Esophagus muscularis mucosa (tissue), 4 donors: ENCODE measurements around the gene SDF2. TPM values are rescaled to one million over a fixed set of nuclear protein-coding genes. Genes with fewer than 3 reads are reported as not detected.
"Not testable (repeated sequence)": the region's sequence is repeated elsewhere in the genome, so short reads cannot be mapped to it uniquely, and the experiment has no call there.

ENCODE experiments used
- DNase-seq: peaks from one replicate; pipeline ENCODE4 v3.0.0-alpha.2; 2017; ENCODE audit errors: extremely low spot score
- H3K27ac ChIP-seq, 4 donors: fragments of 200-600 bp; sonication (generic); replicated peaks in 1 of 4; 1 replicate in 3 of 4; 2 replicates in 1 of 4; pipeline ENCODE4 v1.5.1; 2016 to 2019; ENCODE audit warnings: mild to moderate bottlenecking in 1 of 4
- H3K27me3 ChIP-seq, 4 donors: fragments of 200-600 bp; sonication (generic); one replicate each; pipeline versions ENCODE4 v1.5.1 to v1.6.0; 2016 to 2019
- H3K36me3 ChIP-seq, 4 donors: fragments of 200-600 bp; sonication (generic); one replicate each; pipeline ENCODE4 v1.5.1; 2016 to 2019
- H3K4me1 ChIP-seq, 4 donors: fragments of 200-600 bp; sonication (generic); one replicate each; pipeline ENCODE4 v1.5.1; 2016 to 2019
- H3K4me3 ChIP-seq, 4 donors: fragments of 200-600 bp; sonication (generic); 1 replicate in 2 of 4; 2 replicates in 2 of 4; pipeline ENCODE4 v1.5.1; 2016 to 2019; ENCODE audit warnings: mild to moderate bottlenecking in 4 of 4, moderate library complexity in 1 of 4
- H3K9me3 ChIP-seq, 4 donors: fragments of 200-600 bp; sonication (generic); 1 replicate in 3 of 4; 2 replicates in 1 of 4; pipeline ENCODE4 v1.5.1; 2016 to 2019
- EP300 ChIP-seq: sonication (generic); formaldehyde crosslinking; IDR thresholded peaks from one replicate; pipeline ENCODE4 v1.6.1; 2017; ENCODE audit warnings: antibody characterized with exemption
- POLR2A ChIP-seq: fragments of 450-650 bp; IDR thresholded peaks from one replicate; pipeline ENCODE4 v1.6.1; 2017; ENCODE audit warnings: antibody characterized with exemption, moderate library complexity, mild to moderate bottlenecking, low read depth
- POLR2AphosphoS5 ChIP-seq, 2 donors: sonication (generic); formaldehyde crosslinking; IDR thresholded peaks; one replicate each; pipeline ENCODE4 v1.6.1; 2017; ENCODE audit warnings: antibody characterized with exemption in 2 of 2
- WGBS: methylation state at CpG from one replicate; pipeline ENCODE4 v1.1.5; 2018; 5-methylcytosine and 5-hydroxymethylcytosine counted together
- intact Hi-C: fragments of 100-400 bp; cut with DNase I; formaldehyde crosslinking; loops from one replicate; pipeline ENCODE4 v1.15.1; 2023
- total RNA-seq, 4 donors: library from RNA; depleted of rRNA; stranded (reverse); fragments of >200 nt; gene quantifications; one replicate each; pipeline versions ENCODE4 v1.1.0 to v1.2.1, GENCODE V29; 2016
- TF ChIP-seq, protein P1 (sequence below), 3 experiments: fragments of 200-600 bp in 2 of 3; fragments of 450-650 bp in 1 of 3; sonication (generic) in 2 of 3; IDR thresholded peaks; one replicate each; pipeline ENCODE4 v1.5.1; 2017 to 2019; ENCODE audit warnings: antibody characterized with exemption in 3 of 3, mild to moderate bottlenecking in 2 of 3, moderate library complexity in 1 of 3

The SDF2 gene
- total RNA-seq, 4 donors from 2014 or later, result 39.1 to 46.7 (median 42.6) TPM

- peaks cover 32 to 53% (median 45%) of the 10 kb centered on the region in 4 donors for H3K36me3 ChIP-seq
- H3K4me3 ChIP-seq, result no peak overlapping the region
- H3K9me3 ChIP-seq, result no peaks in the 10 kb centered on the region
- WGBS, result 59% methylated on average over 2 of the region's 2 CpGs
- H3K27me3 ChIP-seq, result no peaks in the 10 kb centered on the region
- no peak for DNase-seq
- TF ChIP-seq POLR2AphosphoS5 (IDR thresholded peaks at IDR 0.05) (no peak), EP300 (no peak), POLR2A (no peak)
- TF ChIP-seq, protein P1, sequence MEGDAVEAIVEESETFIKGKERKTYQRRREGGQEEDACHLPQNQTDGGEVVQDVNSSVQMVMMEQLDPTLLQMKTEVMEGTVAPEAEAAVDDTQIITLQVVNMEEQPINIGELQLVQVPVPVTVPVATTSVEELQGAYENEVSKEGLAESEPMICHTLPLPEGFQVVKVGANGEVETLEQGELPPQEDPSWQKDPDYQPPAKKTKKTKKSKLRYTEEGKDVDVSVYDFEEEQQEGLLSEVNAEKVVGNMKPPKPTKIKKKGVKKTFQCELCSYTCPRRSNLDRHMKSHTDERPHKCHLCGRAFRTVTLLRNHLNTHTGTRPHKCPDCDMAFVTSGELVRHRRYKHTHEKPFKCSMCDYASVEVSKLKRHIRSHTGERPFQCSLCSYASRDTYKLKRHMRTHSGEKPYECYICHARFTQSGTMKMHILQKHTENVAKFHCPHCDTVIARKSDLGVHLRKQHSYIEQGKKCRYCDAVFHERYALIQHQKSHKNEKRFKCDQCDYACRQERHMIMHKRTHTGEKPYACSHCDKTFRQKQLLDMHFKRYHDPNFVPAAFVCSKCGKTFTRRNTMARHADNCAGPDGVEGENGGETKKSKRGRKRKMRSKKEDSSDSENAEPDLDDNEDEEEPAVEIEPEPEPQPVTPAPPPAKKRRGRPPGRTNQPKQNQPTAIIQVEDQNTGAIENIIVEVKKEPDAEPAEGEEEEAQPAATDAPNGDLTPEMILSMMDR (IDR thresholded peaks at IDR 0.05), result no peak
- H3K4me1 ChIP-seq, result no peaks in the 10 kb centered on the region
- intact Hi-C loops, result loop anchor here (2.0 to 5.0 kb wide), 2 partner anchors 65 to 118 kb away; no protein-coding TSS in a partner anchor
- H3K27ac ChIP-seq, result no peak overlapping the region
Measured at GRCh38 chr17:28612531-28612930, 49.2 kb downstream of the SDF2 start.

GRCh38 chr17:28610376-28610775, 51.3 kb downstream of the SDF2 start:
- intact Hi-C loops, result loop anchor here (5.0 kb wide), 1 partner anchor 63 kb away; no protein-coding TSS in a partner anchor
- Histone ChIP-seq H3K4me3 (no peak overlapping the region), H3K4me1 (no peaks in the 10 kb centered on the region), H3K27ac (no peak overlapping the region), H3K27me3 (no peaks in the 10 kb centered on the region), H3K9me3 (no peaks in the 10 kb centered on the region), H3K36me3 (peaks cover 11 to 37% (median 23%) of the 10 kb centered on the region in 4 donors)
- 90% methylated on average over 8 of the region's 8 CpGs for WGBS
- no peak for DNase-seq
- no peak for TF ChIP-seq POLR2AphosphoS5 (IDR thresholded peaks at IDR 0.05)
- no peak for TF ChIP-seq POLR2A
- no peak for TF ChIP-seq EP300
- TF ChIP-seq, protein P1 (IDR thresholded peaks at IDR 0.05), result no peak

GRCh38 chr17:28604031-28604430, 57.7 kb downstream of the SDF2 start:
- H3K4me3 ChIP-seq, DNase-seq, H3K36me3 ChIP-seq, H3K27ac ChIP-seq, H3K27me3 ChIP-seq, intact Hi-C loops, H3K9me3 ChIP-seq: not testable (repeated sequence)
- peaks cover 6 to 10% (median 9%) of the 10 kb centered on the region in 4 donors for H3K4me1 ChIP-seq
- 98% methylated on average over 8 of the region's 31 CpGs for WGBS

- peak overlapping the region; percentile 94 to 95 (median 94) for H3K27ac ChIP-seq
- intact Hi-C loops, result loop anchor here (5.0 kb wide), 1 partner anchor 47 kb away; the partner anchor contains the start of gene UNC119
- 8% methylated on average over 36 of the region's 40 CpGs for WGBS
- H3K4me3 ChIP-seq, result peak overlapping the region; percentile 63 to 73 (median 66)
- no peaks in the 10 kb centered on the region for H3K27me3 ChIP-seq
- no peaks in the 10 kb centered on the region for H3K9me3 ChIP-seq
- DNase-seq, result no peak
- TF ChIP-seq POLR2A, result no peak
- TF ChIP-seq, protein P1 (IDR thresholded peaks at IDR 0.05), result peak in 1 of 3 experiments; percentile 7
- peak in 1 of 2 donors; percentile 10 for TF ChIP-seq POLR2AphosphoS5 (IDR thresholded peaks at IDR 0.05)
- H3K36me3 ChIP-seq, result no peaks in the 10 kb centered on the region
- H3K4me1 ChIP-seq, result peaks cover 13 to 20% (median 16%) of the 10 kb centered on the region in 4 donors
Measured at GRCh38 chr17:28599311-28600184, 62.2 kb downstream of the SDF2 start.

GRCh38 chr17:28598799-28599310, 62.9 kb downstream of the SDF2 start, which contains the start of gene SPAG5:
Gene SPAG5, minus strand, starts transcription at chr17:28599025. Its CDS starts 79 bp downstream, at chr17:28598946.
- Histone ChIP-seq H3K9me3 (no peaks in the 10 kb centered on the region), H3K4me3 (peak within 1 kb of the TSS; percentile 63 to 73 (median 66)), H3K27ac (peak within 1 kb of the TSS; percentile 94 to 95 (median 94)), H3K4me1 (peaks cover 13 to 20% (median 16%) of the 10 kb centered on the region in 4 donors), H3K36me3 (no peaks in the 10 kb centered on the region), H3K27me3 (no peaks in the 10 kb centered on the region)
- TF ChIP-seq POLR2AphosphoS5 (IDR thresholded peaks at IDR 0.05), result peak; percentile 98
- no peak for TF ChIP-seq EP300
- TF ChIP-seq, protein P1 (IDR thresholded peaks at IDR 0.05), result no peak
- peak; percentile 84 for TF ChIP-seq POLR2A
- peak; percentile 98 for DNase-seq
- 0% methylated on average over 19 of the region's 44 CpGs for WGBS
- intact Hi-C loops, result loop anchor here (5.0 kb wide), 1 partner anchor 47 kb away; the partner anchor contains the start of gene UNC119
